ENCODE data around the gene LAMC3. TPM values are rescaled to one million over a fixed set of nuclear protein-coding genes. Genes with fewer than 3 reads are reported as not detected.

Gene LAMC3
- total RNA-seq, 2 donors from 2014 or later = 0.55 to 156 TPM

DNA sequence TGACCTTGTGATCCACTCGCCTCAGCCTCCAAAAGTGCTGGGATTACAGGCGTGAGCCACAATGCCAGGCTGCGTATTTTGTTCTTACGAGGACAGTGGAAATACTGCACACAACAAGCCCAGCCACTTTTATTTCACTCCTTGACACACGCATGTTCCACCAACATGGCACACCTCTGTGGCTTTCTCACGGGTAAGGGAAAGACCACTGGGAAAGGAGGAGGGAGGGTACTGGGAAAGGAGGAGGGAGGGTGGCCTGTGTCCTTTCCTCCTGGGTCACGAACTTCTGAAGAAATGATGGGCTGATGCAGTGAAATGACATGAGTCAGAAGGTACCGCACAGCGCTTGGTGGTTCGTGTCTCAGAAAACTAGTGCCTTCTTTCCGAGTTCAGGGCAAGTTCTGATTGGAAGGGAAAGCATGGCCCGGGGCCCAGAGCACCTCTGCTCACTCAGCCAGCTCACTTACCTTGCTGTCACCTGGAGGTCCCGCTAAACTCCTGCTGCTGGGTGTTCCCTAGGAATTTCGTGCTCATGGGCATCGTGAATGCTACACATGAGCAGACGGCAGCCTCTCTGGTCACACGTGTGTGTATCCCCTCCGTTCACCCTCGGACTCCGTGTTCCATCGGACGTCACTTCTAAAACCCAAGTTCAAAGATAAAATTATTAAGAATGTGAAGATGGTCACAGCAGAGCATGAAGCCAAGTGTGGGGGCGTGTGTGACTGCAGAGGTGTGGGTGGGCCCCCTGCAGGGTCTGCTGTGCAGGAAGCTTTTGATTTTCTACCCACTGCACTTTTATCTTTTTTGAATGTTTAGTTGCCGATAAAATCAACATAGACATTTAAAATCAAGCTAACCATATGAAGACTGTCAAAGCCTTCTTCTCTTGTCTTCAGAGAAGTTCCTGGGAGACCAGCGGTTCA lies 42.9 kb downstream of the LAMC3 start:
- Histone ChIP-seq H3K27ac (no peak overlapping the region), H3K9me3 (no peaks in the 10 kb centered on the region), H3K4me1 (replicated peaks) (no peaks in the 10 kb centered on the region), H3K27me3 (replicated peaks; ENCODE audit: insufficient read depth) (no peaks in the 10 kb centered on the region), H3K36me3 (no peaks in the 10 kb centered on the region), H3K4me3 (no peak overlapping the region)
- no peak for TF ChIP-seq POLR2A (IDR thresholded peaks at IDR 0.05)
- no peak for DNase-seq (ENCODE audit: low spot score)
- WGBS = 76% methylated on average over 25 of the region's 25 CpGs
- intact Hi-C loops (cut with DNase I) = no loop called here

GRCh38 chr9:131053896-131054295 lies 44.9 kb downstream of the LAMC3 start:
- no peaks in the 10 kb centered on the region for H3K36me3 ChIP-seq
- no peaks in the 10 kb centered on the region for H3K4me1 ChIP-seq (replicated peaks)
- DNase-seq (ENCODE audit: low spot score) = no peak
- H3K27me3 ChIP-seq (replicated peaks; ENCODE audit: insufficient read depth) = no peaks in the 10 kb centered on the region
- no peak overlapping the region for H3K4me3 ChIP-seq
- TF ChIP-seq POLR2A (IDR thresholded peaks at IDR 0.05) (no peak), POLR2AphosphoS5 (IDR thresholded peaks at IDR 0.05) (no peak)
- intact Hi-C loops (cut with DNase I) = no loop called here
- no peaks in the 10 kb centered on the region for H3K9me3 ChIP-seq
- WGBS = 88% methylated on average over 3 of the region's 3 CpGs
- no peak overlapping the region for H3K27ac ChIP-seq

DNA sequence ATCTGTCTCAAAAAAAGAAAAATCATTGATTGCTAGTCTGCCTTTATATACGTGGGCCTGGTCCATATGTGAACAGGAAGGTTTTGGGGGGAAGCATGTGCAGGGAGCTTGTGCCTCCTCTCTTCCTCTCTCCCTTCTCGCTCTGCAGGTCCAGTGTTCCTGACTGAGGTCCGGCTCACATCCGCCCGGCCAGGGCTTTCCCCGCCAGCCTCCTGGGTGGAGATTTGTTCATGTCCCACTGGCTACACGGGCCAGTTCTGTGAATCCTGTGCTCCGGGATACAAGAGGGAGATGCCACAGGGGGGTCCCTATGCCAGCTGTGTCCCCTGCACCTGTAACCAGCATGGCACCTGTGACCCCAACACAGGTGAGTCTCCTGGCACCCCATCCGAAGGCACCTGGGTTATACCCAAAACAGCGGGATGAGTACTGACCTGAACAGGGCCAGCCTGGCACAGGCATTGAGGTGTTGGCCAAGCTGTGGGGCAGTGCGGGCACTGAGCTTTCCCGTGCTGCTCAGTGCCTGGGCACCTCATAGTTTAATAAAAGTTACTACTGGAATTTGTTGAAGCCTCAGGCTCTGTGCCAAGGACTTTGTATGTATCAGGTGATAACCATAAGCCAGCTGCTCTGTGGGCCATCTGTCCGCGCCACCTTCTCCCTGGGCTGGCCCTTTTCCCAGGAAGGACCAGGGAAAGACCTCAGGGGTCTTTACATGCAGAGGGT lies 48.0 kb downstream of the LAMC3 start:
- intact Hi-C loops (cut with DNase I) = no loop called here
- no peak for TF ChIP-seq POLR2A (IDR thresholded peaks at IDR 0.05)
- DNase-seq (ENCODE audit: low spot score) = no peak

DNA sequence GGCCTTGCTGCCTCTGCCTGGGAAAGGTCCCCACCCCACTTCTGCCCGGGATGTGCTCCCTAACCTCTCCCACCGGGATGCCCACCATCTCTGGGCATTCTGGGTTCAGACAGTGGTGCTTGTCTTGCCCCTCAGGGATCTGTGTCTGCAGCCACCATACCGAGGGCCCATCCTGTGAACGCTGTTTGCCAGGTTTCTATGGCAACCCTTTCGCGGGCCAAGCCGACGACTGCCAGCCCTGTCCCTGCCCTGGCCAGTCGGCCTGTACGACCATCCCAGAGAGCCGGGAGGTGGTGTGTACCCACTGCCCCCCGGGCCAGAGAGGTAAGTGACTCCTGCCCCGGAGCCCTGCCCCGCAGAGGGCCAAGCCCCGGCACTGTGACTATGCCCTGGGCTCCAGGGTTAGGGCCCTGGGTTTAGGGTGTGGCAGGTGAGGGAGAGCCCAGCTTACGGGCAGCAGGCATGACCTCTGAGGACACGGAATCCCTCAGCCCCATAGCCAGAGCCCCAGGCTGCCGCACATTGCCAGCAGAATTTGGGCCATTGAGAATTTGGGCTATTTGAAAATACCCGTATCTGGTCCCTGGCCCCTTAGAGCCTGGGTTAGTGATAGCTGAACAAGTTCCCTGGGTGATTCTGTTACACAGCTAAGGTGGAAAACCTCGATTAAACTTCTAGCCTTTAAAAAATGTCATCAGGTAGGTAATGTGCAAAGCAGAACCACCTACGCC lies 52.1 kb downstream of the LAMC3 start:
- Histone ChIP-seq H3K9me3 (no peaks in the 10 kb centered on the region), H3K27ac (no peak overlapping the region), H3K27me3 (replicated peaks; ENCODE audit: insufficient read depth) (no peaks in the 10 kb centered on the region), H3K36me3 (no peaks in the 10 kb centered on the region), H3K4me1 (replicated peaks) (no peaks in the 10 kb centered on the region), H3K4me3 (no peak overlapping the region)
- no peak for TF ChIP-seq POLR2AphosphoS5 (IDR thresholded peaks at IDR 0.05)
- TF ChIP-seq, protein P1, sequence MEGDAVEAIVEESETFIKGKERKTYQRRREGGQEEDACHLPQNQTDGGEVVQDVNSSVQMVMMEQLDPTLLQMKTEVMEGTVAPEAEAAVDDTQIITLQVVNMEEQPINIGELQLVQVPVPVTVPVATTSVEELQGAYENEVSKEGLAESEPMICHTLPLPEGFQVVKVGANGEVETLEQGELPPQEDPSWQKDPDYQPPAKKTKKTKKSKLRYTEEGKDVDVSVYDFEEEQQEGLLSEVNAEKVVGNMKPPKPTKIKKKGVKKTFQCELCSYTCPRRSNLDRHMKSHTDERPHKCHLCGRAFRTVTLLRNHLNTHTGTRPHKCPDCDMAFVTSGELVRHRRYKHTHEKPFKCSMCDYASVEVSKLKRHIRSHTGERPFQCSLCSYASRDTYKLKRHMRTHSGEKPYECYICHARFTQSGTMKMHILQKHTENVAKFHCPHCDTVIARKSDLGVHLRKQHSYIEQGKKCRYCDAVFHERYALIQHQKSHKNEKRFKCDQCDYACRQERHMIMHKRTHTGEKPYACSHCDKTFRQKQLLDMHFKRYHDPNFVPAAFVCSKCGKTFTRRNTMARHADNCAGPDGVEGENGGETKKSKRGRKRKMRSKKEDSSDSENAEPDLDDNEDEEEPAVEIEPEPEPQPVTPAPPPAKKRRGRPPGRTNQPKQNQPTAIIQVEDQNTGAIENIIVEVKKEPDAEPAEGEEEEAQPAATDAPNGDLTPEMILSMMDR (IDR thresholded peaks at IDR 0.05) = no peak
- DNase-seq (ENCODE audit: low spot score) = no peak
- intact Hi-C loops (cut with DNase I) = loop anchor here (10.0 kb wide), 1 partner anchor 274 kb away; no protein-coding TSS in a partner anchor
- WGBS = 54% methylated on average over 19 of the region's 21 CpGs

More for the DNA sequence above, 48.0 kb downstream of the LAMC3 start:
- Histone ChIP-seq H3K4me1 (replicated peaks) (no peaks in the 10 kb centered on the region), H3K27ac (no peak overlapping the region), H3K9me3 (no peaks in the 10 kb centered on the region), H3K4me3 (no peak overlapping the region), H3K27me3 (replicated peaks; ENCODE audit: insufficient read depth) (no peaks in the 10 kb centered on the region), H3K36me3 (no peaks in the 10 kb centered on the region)
- 87% methylated on average over 14 of the region's 14 CpGs for WGBS

GRCh38 chr9:131062969-131063368 lies 54.0 kb downstream of the LAMC3 start:
- TF ChIP-seq, protein P1 (IDR thresholded peaks at IDR 0.05) = no peak
- no peak for TF ChIP-seq POLR2A (IDR thresholded peaks at IDR 0.05)
- Histone ChIP-seq H3K4me3 (no peak overlapping the region), H3K9me3 (no peaks in the 10 kb centered on the region), H3K27me3 (replicated peaks; ENCODE audit: insufficient read depth) (no peaks in the 10 kb centered on the region), H3K27ac (no peak overlapping the region), H3K36me3 (no peaks in the 10 kb centered on the region), H3K4me1 (replicated peaks) (no peaks in the 10 kb centered on the region)
- DNase-seq (ENCODE audit: low spot score) = no peak
- WGBS = 74% methylated on average over 9 of the region's 9 CpGs
- intact Hi-C loops (cut with DNase I) = loop anchor here (10.0 kb wide), 1 partner anchor 272 kb away; no protein-coding TSS in a partner anchor

- TF ChIP-seq POLR2AphosphoS5 (IDR thresholded peaks at IDR 0.05) (no peak), POLR2A (IDR thresholded peaks at IDR 0.05) (no peak)
- TF ChIP-seq, protein P1 (IDR thresholded peaks at IDR 0.05) = no peak
- no peak overlapping the region for H3K4me3 ChIP-seq
- H3K9me3 ChIP-seq = no peaks in the 10 kb centered on the region
- no peak for DNase-seq (ENCODE audit: low spot score)
- intact Hi-C loops (cut with DNase I) = loop anchor here (10.0 kb wide), 1 partner anchor 269 kb away; no protein-coding TSS in a partner anchor
- no peaks in the 10 kb centered on the region for H3K27me3 ChIP-seq (replicated peaks; ENCODE audit: insufficient read depth)
- no peaks in the 10 kb centered on the region for H3K36me3 ChIP-seq
- 92% methylated on average over 7 of the region's 7 CpGs for WGBS
- no peak overlapping the region for H3K27ac ChIP-seq
- H3K4me1 ChIP-seq (replicated peaks) = no peaks in the 10 kb centered on the region
Measured at GRCh38 chr9:131065599-131065998, 56.6 kb downstream of the LAMC3 start.

All from prostate gland (tissue), 2 donors.